ENCODE data around the gene ZBTB26. TPM values are rescaled to one million over a fixed set of nuclear protein-coding genes. Genes with fewer than 3 reads are reported as not detected.

ZBTB26 gene
- total and polyA plus RNA-seq, 2 donors (not counting 1 experiment from before 2014, with no cell fraction given): 4.7 to 16.4 TPM

- H3K27me3 ChIP-seq (replicated peaks in 1 of 4; ENCODE audit: control extremely low read depth in 1 of 4, control insufficient read depth in 3 of 4, insufficient read depth in 4 of 4, low read length in 3 of 4): no peaks in the 10 kb centered on the region
- H3K4me1 ChIP-seq (ENCODE audit: control insufficient read depth in 2 of 2, insufficient read depth in 2 of 2, low read length in 2 of 2): peaks cover 11 to 12% of the 10 kb centered on the region in 2 donors
- H3K9ac ChIP-seq (ENCODE audit: low read length): no peak overlapping the region
- ATAC-seq (ENCODE audit: low read depth): no peak
- intact Hi-C loops (cut with micrococcal nuclease): no loop called here
- H3K27ac Mint-ChIP-seq: no peak overlapping the region
- no peak overlapping the region for H3K4me3 ChIP-seq (ENCODE audit: control extremely low read depth in 1 of 5, extremely low read depth in 1 of 5, insufficient read depth in 1 of 5, low read depth in 2 of 5, low read length in 4 of 5)
- CTCF ChIA-PET: no interaction called here
- DNase-seq: no peak
- H3K36me3 ChIP-seq (replicated peaks in 1 of 2; ENCODE audit: control extremely low read depth in 1 of 2, control insufficient read depth in 1 of 2, extremely low read depth in 1 of 2, insufficient read depth in 2 of 2, low read length in 1 of 2): peaks cover 3 to 23% of the 10 kb centered on the region in 2 experiments
- peaks cover 17% of the 10 kb centered on the region for H3K4me1 Mint-ChIP-seq
- no peak overlapping the region for H2AFZ ChIP-seq (ENCODE audit: insufficient read depth, low read depth, low read length, poor library complexity, severe bottlenecking)
- no peak overlapping the region for H3K4me3 Mint-ChIP-seq
- peaks cover 25% of the 10 kb centered on the region for H3K79me2 ChIP-seq (ENCODE audit: control insufficient read depth, insufficient read depth, low read length)
- POLR2A ChIA-PET: no interaction called here
- 100% methylated on average over 2 of the region's 8 CpGs for WGBS (ENCODE audit: insufficient coverage)
- H4K20me1 ChIP-seq (ENCODE audit: control insufficient read depth, insufficient read depth, low read length, poor library complexity, severe bottlenecking): no peaks in the 10 kb centered on the region
- H3K27me3 Mint-ChIP-seq: no peaks in the 10 kb centered on the region
- TF ChIP-seq EZH2 (IDR thresholded peaks at IDR 0.05; ENCODE audit: borderline replicate concordance, insufficient read depth, low read depth, low read length, poor library complexity, severe bottlenecking) (no peak), CTCF (IDR thresholded peaks at IDR 0.05) (no peak)
- no peak overlapping the region for H3K4me2 ChIP-seq (replicated peaks; ENCODE audit: low read depth, low read length, poor library complexity, severe bottlenecking)
- H3K9me3 Mint-ChIP-seq (ENCODE audit: insufficient read depth): no peaks in the 10 kb centered on the region
- no peaks in the 10 kb centered on the region for H3K9me3 ChIP-seq (ENCODE audit: control extremely low read depth in 1 of 3, control insufficient read depth in 2 of 3, insufficient read depth in 1 of 3, low read length in 2 of 3)
- no peak overlapping the region for H3K27ac ChIP-seq (ENCODE audit: low read length in 2 of 2)
These were observed 8.6 kb downstream of the ZBTB26 start for GRCh38 chr9:122922713-122923112.

- 83% methylated on average over 1 of the region's 2 CpGs for WGBS (ENCODE audit: insufficient coverage)
- Histone ChIP-seq H3K79me2 (ENCODE audit: control insufficient read depth, insufficient read depth, low read length) (peaks cover 14% of the 10 kb centered on the region), H3K27me3 (replicated peaks in 1 of 4; ENCODE audit: control extremely low read depth in 1 of 4, control insufficient read depth in 3 of 4, insufficient read depth in 4 of 4, low read length in 3 of 4) (no peaks in the 10 kb centered on the region), H2AFZ (ENCODE audit: insufficient read depth, low read depth, low read length, poor library complexity, severe bottlenecking) (no peak overlapping the region), H3K4me2 (replicated peaks; ENCODE audit: low read depth, low read length, poor library complexity, severe bottlenecking) (no peak overlapping the region), H3K36me3 (replicated peaks in 1 of 2; ENCODE audit: control extremely low read depth in 1 of 2, control insufficient read depth in 1 of 2, extremely low read depth in 1 of 2, insufficient read depth in 2 of 2, low read length in 1 of 2) (peaks cover 4 to 20% of the 10 kb centered on the region in 2 experiments), H3K4me3 (ENCODE audit: control extremely low read depth in 1 of 5, extremely low read depth in 1 of 5, insufficient read depth in 1 of 5, low read depth in 2 of 5, low read length in 4 of 5) (no peak overlapping the region), H3K4me1 (ENCODE audit: control insufficient read depth in 2 of 2, insufficient read depth in 2 of 2, low read length in 2 of 2) (peaks cover 2 to 4% of the 10 kb centered on the region in 2 donors), H4K20me1 (ENCODE audit: control insufficient read depth, insufficient read depth, low read length, poor library complexity, severe bottlenecking) (no peaks in the 10 kb centered on the region), H3K9me3 (ENCODE audit: control extremely low read depth in 1 of 3, control insufficient read depth in 2 of 3, insufficient read depth in 1 of 3, low read length in 2 of 3) (no peaks in the 10 kb centered on the region), H3K27ac (ENCODE audit: low read length in 2 of 2) (no peak overlapping the region), H3K9ac (ENCODE audit: low read length) (no peak overlapping the region)
- ChIA-PET POLR2A (no interaction called here), CTCF (no interaction called here)
- intact Hi-C loops (cut with micrococcal nuclease): no loop called here
- Mint-ChIP-seq H3K27me3 (no peaks in the 10 kb centered on the region), H3K27ac (no peak overlapping the region), H3K4me3 (no peak overlapping the region), H3K4me1 (peaks cover 7% of the 10 kb centered on the region), H3K9me3 (ENCODE audit: insufficient read depth) (no peaks in the 10 kb centered on the region)
- ATAC-seq (ENCODE audit: low read depth) (no peak), DNase-seq (no peak)
- TF ChIP-seq CTCF (IDR thresholded peaks at IDR 0.05) (no peak), EZH2 (IDR thresholded peaks at IDR 0.05; ENCODE audit: borderline replicate concordance, insufficient read depth, low read depth, low read length, poor library complexity, severe bottlenecking) (no peak)
These were observed 13.0 kb downstream of the ZBTB26 start for GRCh38 chr9:122918310-122918709.
